OCI-LY3 (cell line): ENCODE results near the gene LPP.
A peak's percentile ranks its signal among the peaks of the same experiment; 100 is the strongest.

ENCODE experiments used
- H2AFZ ChIP-seq: fragments of 200-600, 300-600 bp; shearing (Covaris generic); 2 replicates; pipeline ENCODE4 v1.6.0; 2014; ENCODE audit warnings: antibody characterized with exemption, low read depth, low read length
- H3K27ac ChIP-seq: fragments of 200-600, 300-600 bp; sonication (generic); 2 replicates; pipeline ENCODE4 v1.5.1; 2014; ENCODE audit warnings: mild to moderate bottlenecking, low read length, moderate library complexity, mixed read lengths
- H3K27me3 ChIP-seq: fragments of 200-600, 300-600 bp; sonication (generic); 2 replicates; pipeline ENCODE4 v1.6.1; 2014; ENCODE audit warnings: low read depth, low read length, mixed read lengths
- H3K36me3 ChIP-seq: fragments of 200-600, 300-600 bp; sonication (generic); replicated peaks from 2 replicates; pipeline ENCODE3; 2014; ENCODE audit warnings: low read depth, low read length, mixed read lengths
- H3K4me1 ChIP-seq: fragments of 300-600, 200-600 bp; sonication (generic); 2 replicates; pipeline ENCODE4 v1.6.1; 2014; ENCODE audit warnings: low read length, mixed read lengths
- H3K4me2 ChIP-seq: fragments of 200-600, 300-600 bp; sonication (generic); 2 replicates; pipeline ENCODE4 v1.6.1; 2014; ENCODE audit warnings: low read length, mixed read lengths
- H3K4me3 ChIP-seq: fragments of 300-600, 200-600 bp; sonication (generic); 2 replicates; pipeline ENCODE4 v1.5.1; 2014; ENCODE audit warnings: antibody characterized with exemption, mild to moderate bottlenecking, low read length, moderate library complexity
- H3K79me2 ChIP-seq: fragments of 300-600, 200-600 bp; shearing (Covaris generic); 2 replicates; pipeline ENCODE4 v1.6.1; 2014; ENCODE audit warnings: mild to moderate bottlenecking, low read length, mixed read lengths
- H3K9ac ChIP-seq: fragments of 300-600, 200-600 bp; shearing (Covaris generic); 2 replicates; pipeline ENCODE4 v1.6.0; 2014; ENCODE audit warnings: mild to moderate bottlenecking, low read length, moderate library complexity
- H3K9me3 ChIP-seq: fragments of 200-600, 300-600 bp; shearing (Covaris generic); 2 replicates; pipeline ENCODE4 v1.6.1; 2014; ENCODE audit warnings: low read length, mixed read lengths; ENCODE audit not compliant: insufficient read depth
- H4K20me1 ChIP-seq: fragments of 200-600, 300-600 bp; sonication (generic); 2 replicates; pipeline ENCODE4 v1.6.1; 2016; ENCODE audit warnings: low read length, mixed read lengths; ENCODE audit not compliant: insufficient read depth
- CTCF ChIP-seq: fragments of 200-600, 300-600 bp; sonication (generic); IDR thresholded peaks from 2 replicates; pipeline ENCODE4 v1.5.1; 2014; ENCODE audit warnings: antibody characterized with exemption, low read length, low read depth
- EZH2phosphoT487 ChIP-seq: fragments of 200-600 bp; shearing (Covaris generic); IDR thresholded peaks from 2 replicates; pipeline ENCODE4 v1.6.1; 2018; ENCODE audit warnings: antibody characterized with exemption, mixed run types, low read depth

Gene LPP

GRCh38 chr3:188303286-188303799, 149.4 kb downstream of the LPP start:
- Histone ChIP-seq H2AFZ (no peak overlapping the region), H4K20me1 (no peaks in the 10 kb centered on the region), H3K4me2 (no peak overlapping the region; the same call in 1 of the 2 replicates)

GRCh38 chr3:188303823-188304222, 149.9 kb downstream of the LPP start:
- no peaks in the 10 kb centered on the region for H4K20me1 ChIP-seq
- no peaks in the 10 kb centered on the region for H3K9me3 ChIP-seq
- no peak overlapping the region for H2AFZ ChIP-seq
- H3K79me2 ChIP-seq, result no peaks in the 10 kb centered on the region
- H3K4me3 ChIP-seq, result no peak overlapping the region
- peaks cover 12% of the 10 kb centered on the region; the same call in 1 of the 2 replicates for H3K27me3 ChIP-seq
- peaks cover 7% of the 10 kb centered on the region for H3K36me3 ChIP-seq
- H3K4me2 ChIP-seq, result peak overlapping the region; percentile 36
- no peak overlapping the region for H3K9ac ChIP-seq
- TF ChIP-seq EZH2phosphoT487, result no peak
- peak; percentile 25; the same call in 1 of the 2 replicates for TF ChIP-seq CTCF
- peaks cover 87% of the 10 kb centered on the region for H3K4me1 ChIP-seq
- H3K27ac ChIP-seq, result no peak overlapping the region

More at GRCh38 chr3:188303286-188303799, 149.4 kb downstream of the LPP start:
- Histone ChIP-seq H3K36me3 (peaks cover 7% of the 10 kb centered on the region), H3K9me3 (no peaks in the 10 kb centered on the region), H3K9ac (no peak overlapping the region), H3K27ac (no peak overlapping the region; the same call in 1 of the 2 replicates), H3K79me2 (no peaks in the 10 kb centered on the region), H3K4me3 (no peak overlapping the region), H3K27me3 (peaks cover 9% of the 10 kb centered on the region; the same call in 1 of the 2 replicates), H3K4me1 (peaks cover 87% of the 10 kb centered on the region)
- TF ChIP-seq EZH2phosphoT487, result no peak
- no peak for TF ChIP-seq CTCF

- Histone ChIP-seq H3K27ac (no peak overlapping the region), H3K27me3 (peaks cover 12% of the 10 kb centered on the region; the same call in 1 of the 2 replicates), H3K36me3 (peaks cover 7% of the 10 kb centered on the region), H3K9ac (no peak overlapping the region), H3K4me2 (peak overlapping the region; percentile 36), H3K79me2 (no peaks in the 10 kb centered on the region), H4K20me1 (no peaks in the 10 kb centered on the region), H3K4me3 (no peak overlapping the region), H2AFZ (no peak overlapping the region), H3K9me3 (no peaks in the 10 kb centered on the region), H3K4me1 (peaks cover 87% of the 10 kb centered on the region)
- no peak for TF ChIP-seq CTCF
- TF ChIP-seq EZH2phosphoT487, result no peak
Measured at GRCh38 chr3:188304501-188304900, 150.5 kb downstream of the LPP start.

- H2AFZ ChIP-seq, result no peak overlapping the region
- no peaks in the 10 kb centered on the region for H3K79me2 ChIP-seq
- H4K20me1 ChIP-seq, result no peaks in the 10 kb centered on the region
- no peak overlapping the region for H3K4me3 ChIP-seq
- no peak overlapping the region for H3K4me2 ChIP-seq
- H3K4me1 ChIP-seq, result peaks cover 85% of the 10 kb centered on the region
- no peak for TF ChIP-seq CTCF
- no peak for TF ChIP-seq EZH2phosphoT487
- H3K27me3 ChIP-seq, result peaks cover 12% of the 10 kb centered on the region; the same call in 1 of the 2 replicates
- no peak overlapping the region for H3K9ac ChIP-seq
- H3K36me3 ChIP-seq, result peaks cover 7% of the 10 kb centered on the region
- H3K9me3 ChIP-seq, result no peaks in the 10 kb centered on the region
- no peak overlapping the region for H3K27ac ChIP-seq
Measured at GRCh38 chr3:188305220-188305619, 151.3 kb downstream of the LPP start.
